SKM-1 treated with dmso at 0.1 percent for 144 hours (cell line): ENCODE results near the gene FLOT2.
A peak's percentile ranks its signal among the peaks of the same experiment; 100 is the strongest.
"Not testable (repeated sequence)": the region's sequence is repeated elsewhere in the genome, so short reads cannot be mapped to it uniquely, and the experiment has no call there.

Source experiments
- DNase-seq: peaks from one replicate; lab custom pipeline; 2025; ENCODE audit not compliant: unreplicated experiment; lab: John Stamatoyannopoulos, UW

FLOT2 gene

GRCh38 chr17:28896491-28896883, 1.0 kb downstream of the FLOT2 start:
- DNase-seq, result no peak

- DNase-seq, result no peak
Observed at GRCh38 chr17:28895794-28896447, 1.6 kb downstream of the FLOT2 start.

GRCh38 chr17:28893248-28894183, 4.0 kb downstream of the FLOT2 start:
- DNase-seq, result peak; percentile 74

- no peak for DNase-seq
Observed at GRCh38 chr17:28892024-28892423, 5.5 kb downstream of the FLOT2 start.

- no peak for DNase-seq
Observed at GRCh38 chr17:28891201-28891600, 6.3 kb downstream of the FLOT2 start.

GRCh38 chr17:28889996-28890395, 7.5 kb downstream of the FLOT2 start:
- DNase-seq, result peak; percentile 19

- DNase-seq, result no peak
Observed at GRCh38 chr17:28888832-28889231, 8.7 kb downstream of the FLOT2 start.

GRCh38 chr17:28887871-28888471, 9.6 kb downstream of the FLOT2 start:
- no peak for DNase-seq

GRCh38 chr17:28885951-28886350, 11.6 kb downstream of the FLOT2 start:
- DNase-seq, result no peak

GRCh38 chr17:28885363-28885762, 12.2 kb downstream of the FLOT2 start:
- DNase-seq, result no peak

GRCh38 chr17:28883967-28884702, 13.4 kb downstream of the FLOT2 start:
- DNase-seq, result no peak

- DNase-seq, result no peak
Observed at GRCh38 chr17:28882154-28882895, 15.2 kb downstream of the FLOT2 start.

GRCh38 chr17:28881533-28882056, 15.9 kb downstream of the FLOT2 start:
- no peak for DNase-seq

GRCh38 chr17:28880572-28880945, 17.0 kb downstream of the FLOT2 start:
- DNase-seq, result no peak

- no peak for DNase-seq
Observed at GRCh38 chr17:28879886-28880571, 17.5 kb downstream of the FLOT2 start.

- no peak for DNase-seq
Observed at GRCh38 chr17:28878981-28879380, 18.6 kb downstream of the FLOT2 start.

- DNase-seq, result no peak
Observed at GRCh38 chr17:28878158-28878910, 19.2 kb downstream of the FLOT2 start.

GRCh38 chr17:28877150-28877711, 20.3 kb downstream of the FLOT2 start:
- not testable (repeated sequence) for DNase-seq
